Stimulated activated CD4-positive, alpha-beta T cell treated with anti-CD3 and anti-CD28 coated beads, Interleukin-1b, Interleukin-23, amount 100 ng/mL, for 1 hour (primary cell): ENCODE data around the gene GCN1.

Experiments
- DNase-seq, 2 donors: peaks; one replicate each; pipeline ENCODE4 v3.0.0-alpha.2; 2020; ENCODE audit warnings: low read depth in 2 of 2

GCN1 gene

DNA sequence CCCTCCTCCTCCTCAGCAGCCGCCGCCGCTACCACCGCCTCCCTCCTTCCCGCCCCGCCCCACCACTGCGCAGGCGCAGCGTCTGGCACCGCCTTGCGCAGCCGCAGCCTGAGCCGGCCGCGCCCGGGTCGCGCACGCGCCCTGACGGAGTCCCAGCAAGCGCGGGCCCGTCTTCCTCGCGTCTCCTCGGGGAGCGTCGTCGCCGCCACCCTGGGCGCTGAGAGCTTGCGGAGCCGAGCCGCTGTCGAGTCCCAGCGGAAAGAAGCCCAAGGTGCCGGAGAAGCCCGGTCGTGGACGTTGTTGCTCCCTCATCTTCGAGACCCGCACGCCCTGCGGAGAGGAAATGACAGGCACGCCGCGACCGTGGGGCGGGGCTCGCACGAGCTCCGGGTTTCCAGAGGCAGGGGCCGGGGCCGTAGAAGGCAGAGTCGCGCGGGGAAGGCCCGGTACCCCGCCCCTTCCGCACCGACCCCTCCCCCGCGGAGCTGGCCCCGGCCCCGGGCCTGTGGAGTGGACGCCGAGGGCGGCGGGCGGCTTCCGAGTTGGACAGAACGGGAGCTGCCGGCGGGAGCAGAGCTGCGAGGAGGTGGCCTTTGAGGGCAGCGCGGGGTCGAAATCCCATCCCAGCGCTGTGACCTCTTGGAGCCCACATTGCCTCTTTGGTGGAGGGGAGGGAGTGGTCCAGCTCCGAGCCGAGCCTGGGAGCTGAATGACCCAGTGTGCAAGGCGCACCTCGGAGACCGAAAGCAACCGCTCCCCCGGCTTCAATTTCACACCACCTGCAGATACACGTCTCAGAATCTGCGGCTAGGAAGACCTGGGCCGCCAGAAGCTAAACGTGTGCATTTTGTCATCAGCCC is 77.5 kb downstream of the GCN1 start:
- DNase-seq = peak; percentile 95 to 98

DNA sequence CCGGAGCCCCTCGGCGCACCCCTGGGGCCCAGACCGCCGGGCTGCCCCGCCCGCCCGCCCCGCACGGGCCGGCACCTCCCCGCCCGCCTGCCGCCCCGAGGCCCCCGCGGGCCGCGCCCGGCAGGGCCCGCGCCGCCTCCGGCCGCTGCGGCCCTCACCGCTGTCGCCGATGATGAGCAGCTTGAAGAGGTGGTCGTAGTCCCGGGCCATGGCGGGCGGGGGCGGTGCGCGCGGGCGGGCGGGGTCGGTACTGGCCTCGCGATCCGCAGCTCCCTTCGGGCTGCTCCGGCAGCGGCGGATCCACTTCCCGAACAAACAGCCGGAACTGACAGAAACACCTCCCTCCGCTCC is 78.1 kb downstream of the GCN1 start, which contains the start of gene RAB35:
Gene RAB35 (minus strand): TSS at position 313 of the 351 bp plus-strand sequence. CDS start 103 bp downstream, at position 210.
- DNase-seq = no peak

DNA sequence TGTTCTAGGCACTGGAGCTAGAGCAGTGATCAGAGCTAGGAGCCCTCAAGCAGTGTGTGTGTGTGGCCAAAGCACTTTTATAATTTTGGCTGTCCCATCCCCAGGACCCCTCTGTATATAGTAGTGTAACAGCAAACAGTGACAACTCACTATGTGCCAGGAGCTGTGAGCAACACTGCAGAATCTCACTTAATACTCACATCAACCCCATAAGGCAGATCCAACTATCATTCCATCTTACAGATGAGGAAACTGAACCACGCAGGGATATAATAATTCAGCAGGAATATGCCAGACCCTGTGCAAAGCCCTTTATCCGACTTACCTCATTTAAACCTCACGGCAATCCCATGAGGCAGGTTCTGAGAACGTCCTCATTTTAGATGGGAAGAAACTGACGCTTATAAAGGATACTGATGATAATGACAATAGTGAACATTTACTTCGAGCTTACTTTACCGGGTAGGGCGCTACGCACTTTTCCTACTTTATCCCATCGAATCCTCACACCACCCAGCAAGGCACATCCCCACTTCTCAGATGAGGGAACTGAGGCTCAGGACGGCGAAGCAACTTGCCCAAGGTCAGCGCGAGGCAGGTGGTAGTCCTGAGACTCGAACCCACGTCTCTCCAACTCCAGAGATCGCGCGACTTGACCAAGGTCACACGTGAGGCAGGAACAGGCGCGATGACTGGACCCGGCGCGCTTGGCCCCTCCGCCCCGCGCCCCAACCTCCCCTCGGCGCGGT is 78.6 kb downstream of the GCN1 start:
- DNase-seq = no peak

DNA sequence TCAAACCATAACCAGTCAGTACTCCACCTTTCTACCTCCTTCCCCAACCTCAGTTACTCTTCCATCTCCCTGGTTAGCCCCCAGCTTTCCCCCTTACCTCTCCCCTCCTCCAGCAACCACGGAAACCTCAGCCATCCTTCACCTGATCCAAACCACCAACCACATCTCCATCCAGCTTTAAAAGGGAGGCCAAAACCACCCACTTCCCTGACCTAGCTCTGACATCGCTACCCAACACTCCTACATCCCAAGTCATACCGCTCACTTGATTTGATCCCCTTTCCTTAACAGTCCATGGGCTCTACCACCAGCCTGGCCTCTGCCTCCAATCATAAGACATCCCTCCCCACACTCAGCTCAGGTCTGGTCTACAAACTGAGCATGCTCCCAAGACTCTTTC is 79.4 kb downstream of the GCN1 start:
- DNase-seq = no peak

DNA sequence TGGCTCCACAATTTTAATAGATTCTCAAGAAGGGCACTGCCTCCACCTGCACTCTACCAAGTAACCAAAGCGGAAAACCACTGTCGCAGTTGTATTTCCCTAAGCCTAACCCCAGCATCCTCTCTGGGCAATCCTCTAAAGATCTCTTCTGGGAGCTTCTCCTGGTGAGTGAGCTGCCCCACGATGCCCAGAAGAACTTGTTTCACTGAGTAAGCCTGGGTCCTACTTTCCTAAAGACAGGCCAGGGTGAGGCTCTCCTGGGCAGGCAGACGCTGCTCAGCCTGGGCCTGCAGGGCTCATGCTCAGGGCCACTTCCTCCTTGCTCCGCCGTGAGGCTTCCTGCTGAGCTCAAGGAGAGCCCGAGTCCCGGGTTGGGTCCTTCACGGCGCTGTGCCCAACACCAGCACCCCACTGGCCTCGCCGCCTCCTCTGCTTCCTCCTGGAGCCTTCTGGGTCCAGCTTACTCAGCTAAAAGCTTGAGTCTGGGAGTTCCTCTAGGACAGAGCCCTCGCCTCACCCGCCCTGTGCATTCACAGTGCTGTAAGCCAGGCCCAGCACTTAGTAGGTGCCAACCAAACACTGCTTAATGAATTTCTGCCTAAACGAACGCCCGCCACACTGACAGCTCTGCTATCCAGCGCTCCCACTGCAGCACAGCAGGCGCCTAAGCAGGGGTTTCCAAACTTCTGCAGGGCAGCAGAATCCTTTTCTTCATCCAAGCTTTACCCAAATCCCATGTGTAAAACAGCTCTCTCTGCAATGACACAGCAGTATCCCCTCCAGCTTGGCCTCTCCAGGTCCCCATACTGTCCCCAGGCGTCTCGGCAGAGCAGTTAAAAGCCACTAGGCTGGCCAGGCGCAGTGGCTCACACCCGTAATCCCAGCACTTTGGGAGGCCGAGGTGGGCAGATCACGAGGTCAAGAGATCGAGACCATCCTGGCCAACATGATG is 83.7 kb downstream of the GCN1 start:
- DNase-seq = no peak

DNA sequence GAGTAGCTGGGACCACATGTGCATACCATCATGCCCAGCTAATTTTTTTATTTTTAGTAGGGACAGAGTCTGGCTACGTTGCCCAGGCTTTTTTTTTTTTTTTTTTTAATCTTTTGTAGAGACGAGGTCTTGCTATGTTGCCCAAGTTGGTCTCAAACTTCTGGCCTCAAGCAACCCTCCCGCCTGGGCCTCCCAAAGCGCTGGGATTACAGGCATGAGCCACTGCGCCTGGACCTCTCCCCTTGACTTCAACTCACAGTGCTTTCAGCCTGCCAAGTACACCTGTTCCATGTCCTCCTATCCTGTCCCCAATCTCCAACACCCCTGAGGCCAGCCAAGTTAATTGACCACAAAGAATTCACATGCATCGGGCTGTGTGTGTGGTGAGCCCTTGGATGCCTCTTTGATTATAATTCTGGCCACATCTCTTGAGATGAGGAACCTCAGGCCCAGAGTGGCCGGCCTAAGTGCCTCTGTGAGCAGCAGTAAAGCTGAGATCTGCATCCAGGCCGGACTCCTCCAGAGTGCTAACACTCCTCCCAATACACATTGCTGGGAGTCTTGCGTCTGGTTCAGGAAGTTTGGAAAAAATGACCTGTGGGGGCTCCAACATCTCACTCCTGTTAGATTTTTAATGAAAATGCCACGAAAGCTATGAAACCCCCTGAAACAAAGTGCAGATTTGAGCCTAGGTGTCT is 84.8 kb downstream of the GCN1 start:
- DNase-seq = no peak

DNA sequence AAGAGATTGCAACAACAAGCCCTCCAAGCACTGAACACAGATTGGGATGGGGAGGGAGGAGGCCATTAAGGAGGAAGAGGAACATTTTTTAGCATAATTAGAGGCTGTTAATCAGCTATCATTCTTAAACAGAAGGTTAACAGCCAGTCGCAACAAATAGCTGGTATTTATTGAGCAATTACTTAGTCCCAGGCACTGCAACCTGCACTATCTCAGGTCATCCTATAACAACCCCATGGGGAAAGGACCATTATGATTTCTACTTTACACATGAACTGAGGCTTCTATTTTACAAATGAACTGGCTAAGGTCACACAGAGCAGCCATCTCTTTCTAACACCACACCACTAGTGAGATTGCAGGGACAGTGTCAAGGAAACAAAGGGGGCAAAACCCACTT is 88.4 kb downstream of the GCN1 start:
- DNase-seq = no peak

DNA sequence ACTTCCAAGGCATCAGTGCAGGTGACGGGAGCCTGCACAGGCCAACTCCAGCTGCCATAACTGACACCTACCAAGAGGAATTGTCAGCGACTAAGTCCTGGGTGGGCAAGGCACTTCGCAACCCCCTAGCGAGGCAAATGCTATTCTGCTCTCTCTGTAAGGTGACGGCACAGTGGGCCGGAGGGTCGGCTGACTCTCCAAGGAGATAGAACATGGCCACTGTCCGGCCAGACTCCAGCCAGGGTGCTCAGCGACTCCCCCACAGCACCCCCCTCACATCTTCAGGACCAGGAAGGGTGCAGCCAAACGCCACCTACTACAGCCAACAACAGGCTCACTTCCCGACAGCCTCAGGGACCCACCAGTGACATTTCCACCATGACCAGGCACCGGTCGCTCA is 91.1 kb downstream of the GCN1 start:
- no peak for DNase-seq

DNA sequence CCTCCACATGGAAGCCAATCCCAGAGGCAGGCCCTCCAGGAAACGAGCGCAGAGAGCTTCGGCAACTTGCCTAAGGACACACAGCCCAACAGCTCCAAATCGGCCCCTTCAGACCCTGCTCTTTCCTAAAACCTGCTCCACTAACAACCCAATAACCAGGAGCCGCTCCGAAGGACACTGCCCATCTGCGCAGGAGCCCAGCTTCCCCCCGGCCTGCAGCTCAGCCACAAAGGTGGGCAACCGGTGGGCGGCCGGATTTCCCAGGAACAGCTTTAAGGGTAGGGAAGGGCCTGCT is 91.5 kb downstream of the GCN1 start:
- no peak for DNase-seq

DNA sequence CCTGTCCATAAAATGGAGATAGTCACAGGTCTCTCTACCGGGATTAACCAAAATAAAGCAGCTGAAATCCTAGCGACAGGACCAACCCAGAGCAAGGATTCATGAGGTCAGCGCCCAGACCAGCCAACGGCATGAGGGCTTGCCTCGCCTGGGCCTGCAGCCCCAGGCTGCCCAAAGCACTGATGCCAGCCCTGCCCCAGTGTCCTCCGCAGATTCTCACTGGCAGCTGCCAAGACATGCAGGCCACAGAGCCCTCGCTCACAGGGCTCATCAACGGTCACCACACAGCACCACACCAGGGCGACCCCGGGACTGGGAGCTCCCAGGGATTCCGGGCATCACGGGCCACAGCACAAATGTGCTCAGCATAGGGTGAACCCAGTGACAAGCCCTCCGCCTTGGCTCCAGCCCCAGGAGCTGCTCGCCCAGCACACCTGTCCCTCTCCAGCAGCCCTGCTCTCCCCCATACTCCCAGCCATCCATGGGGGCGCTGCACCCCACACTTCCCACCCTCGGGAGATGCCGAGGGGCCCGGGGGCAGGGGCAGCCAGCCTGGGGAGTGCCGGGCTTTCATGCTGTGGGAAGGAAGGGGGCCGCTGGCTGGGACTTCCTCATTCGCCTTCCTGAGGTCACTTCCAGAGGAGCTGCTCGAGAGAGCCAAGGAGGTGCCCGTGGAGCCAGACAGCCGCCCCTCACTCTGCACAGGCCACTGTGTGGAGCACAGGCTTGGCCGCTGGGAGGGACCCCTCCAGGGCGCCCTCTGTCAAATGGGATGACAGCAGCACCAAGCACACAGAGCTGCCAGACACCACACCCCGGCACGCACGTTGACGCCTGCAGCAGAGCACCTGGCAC is 92.1 kb downstream of the GCN1 start:
- no peak for DNase-seq

DNA sequence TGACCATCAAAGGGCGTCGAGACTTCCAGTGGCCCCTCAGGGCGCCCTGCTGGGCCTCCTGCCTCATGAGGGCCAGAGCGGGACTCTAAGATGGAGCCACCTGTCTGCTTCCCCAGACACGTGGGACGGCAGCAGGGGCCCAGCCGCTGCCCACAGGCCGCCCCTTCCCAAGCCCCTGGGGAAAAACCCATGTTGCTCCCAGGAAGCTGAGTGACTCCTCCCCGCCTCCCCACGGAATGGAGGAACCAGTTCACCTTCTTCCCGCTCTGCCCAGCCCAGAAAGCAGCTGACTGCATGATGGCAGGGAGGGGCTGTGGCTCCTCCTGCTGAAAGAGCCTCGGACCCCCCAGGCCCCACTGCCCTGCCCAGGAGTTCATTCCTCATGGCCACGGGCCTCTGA is 92.9 kb downstream of the GCN1 start:
- no peak for DNase-seq

DNA sequence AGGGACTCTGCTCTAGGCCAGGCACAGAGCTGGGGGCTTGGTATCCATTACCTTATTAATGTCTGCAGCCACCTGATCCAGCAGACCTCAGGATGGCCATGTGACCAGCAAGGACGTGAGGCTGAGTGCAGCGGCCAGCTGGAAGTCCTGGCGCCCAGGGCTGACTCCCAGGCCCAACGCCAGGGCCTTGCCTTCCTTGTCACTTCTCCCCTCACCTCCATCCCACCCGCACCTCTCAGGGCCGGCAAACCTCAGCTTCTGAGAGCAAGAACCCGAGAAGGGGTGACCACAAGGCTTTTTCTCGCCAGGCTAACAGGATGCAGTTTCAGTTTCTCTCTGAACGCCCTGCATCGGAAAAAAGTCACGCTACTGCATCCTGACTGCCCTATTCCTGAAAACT is 93.3 kb downstream of the GCN1 start:
- DNase-seq = no peak

DNA sequence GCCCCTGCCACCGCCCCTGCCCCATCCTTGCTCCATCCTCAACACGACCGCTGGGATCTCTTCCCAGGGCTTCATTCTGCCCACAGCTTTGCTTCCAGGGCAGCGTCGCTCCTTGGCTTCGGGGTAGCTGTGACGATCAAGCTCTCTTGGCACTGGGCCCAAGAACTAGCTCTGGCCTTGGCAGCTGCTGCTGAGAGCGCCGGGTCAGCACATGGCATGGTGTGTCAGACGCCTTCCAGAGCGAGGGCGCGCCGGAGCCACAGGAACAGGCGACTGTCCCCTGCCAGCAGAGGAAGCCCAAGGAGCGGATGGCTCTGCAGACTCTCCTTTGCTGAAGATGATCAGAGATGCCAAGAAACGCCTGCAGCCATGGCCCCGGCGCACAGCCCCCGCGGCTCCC is 93.9 kb downstream of the GCN1 start:
- no peak for DNase-seq

DNA sequence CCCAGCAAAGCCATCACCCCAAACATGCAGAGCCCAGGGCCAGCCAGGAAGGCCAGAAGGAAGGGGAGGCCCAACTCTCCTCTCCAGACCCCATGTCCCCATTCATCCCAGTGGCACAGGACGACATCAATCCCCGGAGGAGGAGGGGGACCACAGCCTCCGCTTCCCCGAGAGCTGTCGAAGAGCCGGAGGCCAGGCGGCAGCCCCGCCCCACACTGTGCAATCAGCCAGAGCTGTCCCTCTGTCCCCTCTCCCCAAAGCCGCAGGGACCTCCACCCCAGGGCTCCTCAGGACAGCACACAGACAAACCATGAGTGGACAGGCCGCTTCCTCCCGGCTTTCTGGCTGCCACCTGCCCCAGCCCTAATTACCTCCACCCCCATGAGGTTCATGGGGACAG is 94.8 kb downstream of the GCN1 start:
- DNase-seq = no peak

DNA sequence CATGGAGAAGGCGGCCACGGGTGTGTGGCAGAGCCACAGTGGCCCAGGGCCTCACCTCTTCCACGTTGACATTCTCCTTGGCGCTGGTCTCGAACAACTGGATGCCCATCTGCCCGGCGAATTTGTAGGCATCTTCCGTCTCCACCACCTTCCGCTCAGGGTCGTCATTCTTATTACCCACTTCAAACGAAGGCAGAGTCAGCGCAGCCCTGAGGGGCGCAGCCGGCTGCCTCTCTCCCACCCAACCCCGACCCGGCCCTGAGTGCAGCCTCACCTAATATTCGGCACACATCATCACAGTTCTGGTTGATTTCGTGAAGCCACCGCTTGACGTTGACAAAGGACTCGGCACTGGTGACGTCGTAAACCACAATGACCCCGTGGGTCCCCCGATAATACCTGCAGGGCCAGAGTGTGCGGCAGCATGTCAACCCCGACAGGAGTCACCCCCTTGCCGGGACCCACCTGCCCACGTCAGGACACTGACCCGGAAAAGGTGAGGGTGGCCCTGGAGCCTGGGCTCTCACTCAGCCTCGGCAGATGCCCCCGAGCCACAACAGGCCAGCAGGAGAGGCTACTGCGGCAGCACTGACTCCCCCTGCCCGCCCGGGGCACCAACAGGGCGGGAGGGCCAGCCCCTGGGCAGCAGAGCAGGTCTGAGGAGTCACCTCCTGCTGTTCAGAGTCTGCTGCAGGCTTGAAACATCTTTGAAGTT is 95.6 kb downstream of the GCN1 start:
- no peak for DNase-seq

DNA sequence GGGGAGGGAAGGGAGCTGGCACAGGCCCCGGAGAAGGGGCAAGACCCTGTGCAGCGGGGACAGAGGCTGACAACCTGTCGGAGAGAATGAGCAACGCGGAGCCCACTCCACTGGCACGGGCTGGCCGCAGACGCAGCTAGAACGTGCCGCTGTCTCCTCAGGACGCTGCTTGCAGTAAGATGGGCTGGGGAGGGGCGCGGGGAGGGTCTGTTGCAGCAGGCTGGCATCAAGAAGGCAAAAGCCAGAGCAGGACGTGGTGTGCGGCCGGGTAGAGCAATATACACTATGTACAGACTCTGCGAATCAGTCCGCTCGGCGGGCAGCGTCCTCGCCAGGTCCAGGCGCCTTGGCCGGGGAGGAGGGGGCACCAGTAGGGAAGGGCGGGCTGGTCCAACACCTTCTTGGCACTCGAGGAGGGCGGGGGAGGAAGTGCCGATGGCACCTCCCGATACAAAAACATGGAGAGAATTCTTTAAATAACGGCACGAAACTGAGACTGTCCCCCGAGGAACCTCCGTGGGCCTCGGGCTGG is 97.8 kb downstream of the GCN1 start:
- DNase-seq = no peak

DNA sequence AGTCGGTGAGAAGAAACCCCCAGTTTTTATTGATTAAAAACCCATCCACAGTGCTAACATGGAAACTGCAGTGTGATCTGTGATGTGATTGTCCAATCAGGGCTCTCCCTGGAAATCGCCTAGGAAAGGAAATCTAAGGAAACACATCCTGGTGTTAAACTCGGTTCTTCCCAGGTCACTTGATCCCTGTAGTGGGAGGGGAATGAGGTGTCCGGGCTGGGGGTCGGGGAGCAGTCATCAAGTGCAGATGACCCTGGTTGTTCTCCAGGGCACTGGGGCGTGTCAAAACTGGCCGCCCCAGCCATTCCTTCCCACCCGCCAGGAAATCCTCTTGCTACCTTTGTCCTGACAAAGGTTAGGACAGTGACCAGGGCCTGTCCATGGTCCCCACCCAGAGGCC is 98.8 kb downstream of the GCN1 start:
- no peak for DNase-seq

DNA sequence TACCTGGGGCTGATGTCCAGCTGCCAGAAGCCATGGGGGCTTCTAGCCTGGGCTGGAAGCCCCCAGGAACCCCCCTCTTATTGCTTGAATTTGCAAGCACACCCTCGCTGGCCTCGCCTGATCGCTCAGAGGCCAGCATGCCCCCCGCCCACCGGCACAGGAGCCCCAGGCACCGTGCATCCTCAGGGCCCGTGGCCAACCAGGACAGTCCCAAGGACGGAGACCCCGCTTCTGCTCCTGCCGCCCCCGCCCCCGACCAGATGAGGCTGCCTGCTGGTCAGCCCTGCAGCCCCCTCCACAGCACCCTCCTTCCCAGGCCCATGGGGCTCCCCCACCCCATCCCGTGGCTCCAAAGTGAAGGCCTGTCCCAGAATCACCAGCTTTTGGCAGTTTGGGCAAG is 99.2 kb downstream of the GCN1 start:
- no peak for DNase-seq

DNA sequence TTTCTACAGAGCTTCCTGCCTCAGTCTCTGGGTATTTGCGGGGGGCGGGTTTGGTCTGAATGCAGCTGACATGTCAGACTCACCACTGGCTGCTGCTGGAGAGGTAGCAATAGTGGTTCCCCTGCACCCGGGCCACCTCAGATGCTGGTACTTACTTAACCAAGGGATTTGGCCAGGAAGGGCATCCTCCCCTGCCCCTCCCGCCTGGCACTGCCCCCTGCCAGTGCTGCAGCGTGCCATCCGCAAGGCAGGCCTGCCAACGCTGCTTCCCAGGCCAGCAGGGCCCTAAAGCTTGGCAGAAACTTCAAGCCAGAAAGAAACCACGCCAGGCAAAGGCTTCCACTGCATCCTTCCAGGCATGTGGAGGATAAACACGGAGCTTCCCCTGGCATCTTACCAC is 100.0 kb downstream of the GCN1 start:
- DNase-seq = no peak
